Endothelial cell of umbilical vein (primary cell): Measurements from ENCODE around the gene PLEKHA6. TPM values are rescaled to one million over a fixed set of nuclear protein-coding genes. Genes with fewer than 3 reads are reported as not detected.

Source experiments
- BruUV-seq: library from RNA; stranded (reverse); fragments of 400-500 nt; replicated peaks from 2 replicates; lab custom pipeline; 2021; lab: Mats Ljungman, UMichigan
- CTCF ChIA-PET: fragments of 300-600, 350-600 bp; sonication (Branson Sonifier 250); formaldehyde crosslinking; loops from one replicate; lab custom pipeline; 2021; ENCODE audit warnings: antibody characterized with exemption, inconsistent platforms; lab: Charles Lee
- POLR2A ChIA-PET: fragments of 300-600, 350-600 bp; sonication (Branson Sonifier 250); formaldehyde crosslinking; loops from one replicate; lab custom pipeline; 2021; ENCODE audit warnings: antibody characterized with exemption, inconsistent platforms; lab: Charles Lee
- DNase-seq: peaks from one replicate; pipeline ENCODE4 v3.0.0-alpha.2; 2011; ENCODE audit warnings: low read depth, low spot score
- FAIRE-seq: peaks from 2 replicates; lab custom pipeline; 2011; peaks lifted over from hg19 to GRCh38; lab: Jason Lieb, UNC
- H2AFZ ChIP-seq: 2 replicates; pipeline ENCODE4 v1.6.0; 2012; ENCODE audit warnings: low read depth, low read length, control low read depth, inconsistent platforms
- H3K27ac ChIP-seq: 2 replicates; pipeline ENCODE4 v1.5.1; 2011; ENCODE audit warnings: low read depth, mild to moderate bottlenecking, control low read depth, low read length, moderate library complexity; ENCODE audit not compliant: insufficient read depth
- H3K27me3 ChIP-seq, 2 experiments: 2 replicates each; pipeline versions ENCODE4 v1.6.0 to v1.6.1; 2011; ENCODE audit warnings: low read length in 2 of 2, mixed read lengths in 1 of 2; ENCODE audit not compliant: control insufficient read depth in 2 of 2, insufficient read depth in 2 of 2
- H3K36me3 ChIP-seq, 2 experiments: 2 replicates in 1 of 2; 3 replicates in 1 of 2; pipeline ENCODE4 v1.5.1; 2011; ENCODE audit warnings: low read length in 2 of 2, mild to moderate bottlenecking in 1 of 2, moderate library complexity in 1 of 2; ENCODE audit not compliant: control insufficient read depth in 2 of 2, insufficient read depth in 2 of 2; ENCODE audit errors: extremely low read depth in 1 of 2
- H3K4me1 ChIP-seq: 3 replicates; pipeline ENCODE4 v1.5.1; 2011; ENCODE audit warnings: mild to moderate bottlenecking, low read length; ENCODE audit not compliant: control insufficient read depth, insufficient read depth; ENCODE audit errors: extremely low read depth
- H3K4me2 ChIP-seq: 2 replicates; pipeline ENCODE4 v1.6.1; 2011; ENCODE audit warnings: low read length, control low read depth, mixed read lengths; ENCODE audit not compliant: insufficient read depth
- H3K4me3 ChIP-seq, 3 experiments: fragments of 200-600 bp in 1 of 3; sonication (generic), shearing (Covaris generic) in 1 of 3; replicated peaks in 1 of 3; 2 replicates each; pipeline ENCODE4 v1.5.1; 2011 to 2016; ENCODE audit warnings: control low read depth in 3 of 3, low read length in 3 of 3, mild to moderate bottlenecking in 2 of 3, inconsistent platforms in 1 of 3, low read depth in 1 of 3, moderate library complexity in 1 of 3; ENCODE audit not compliant: insufficient read depth in 1 of 3
- H3K79me2 ChIP-seq: 2 replicates; pipeline ENCODE4 v1.6.0; 2012; ENCODE audit warnings: low read length, inconsistent platforms; ENCODE audit not compliant: control insufficient read depth, insufficient read depth
- H3K9ac ChIP-seq: replicated peaks from 2 replicates; pipeline ENCODE3; 2011; ENCODE audit warnings: low read length, control low read depth; ENCODE audit not compliant: insufficient read depth; ENCODE audit errors: extremely low read depth
- H3K9me1 ChIP-seq: replicated peaks from 3 replicates; pipeline ENCODE4 v1.6.0; 2011; ENCODE audit warnings: mild to moderate bottlenecking, low read length; ENCODE audit not compliant: control insufficient read depth, insufficient read depth; ENCODE audit errors: extremely low read depth
- H3K9me3 ChIP-seq: replicated peaks from 2 replicates; pipeline ENCODE4 v1.5.1; 2012; ENCODE audit warnings: low read length, inconsistent platforms; ENCODE audit not compliant: control insufficient read depth, insufficient read depth
- H4K20me1 ChIP-seq: replicated peaks from 2 replicates; pipeline ENCODE3; 2011; ENCODE audit warnings: mild to moderate bottlenecking, low read length; ENCODE audit not compliant: control insufficient read depth, insufficient read depth; ENCODE audit errors: extremely low read depth
- EZH2 ChIP-seq: IDR thresholded peaks from 2 replicates; pipeline ENCODE4 v1.6.1; 2012; ENCODE audit warnings: borderline replicate concordance, low read depth, mild to moderate bottlenecking, moderate library complexity, low read length, inconsistent platforms; ENCODE audit not compliant: severe bottlenecking
- FOS ChIP-seq: IDR thresholded peaks from 2 replicates; pipeline ENCODE4 v1.6.1; 2011; ENCODE audit warnings: mild to moderate bottlenecking, low read length, moderate library complexity, borderline replicate concordance; ENCODE audit not compliant: insufficient read depth
- GATA2 ChIP-seq: IDR thresholded peaks from 2 replicates; pipeline ENCODE4 v1.7.0; 2011; ENCODE audit warnings: low read depth, mild to moderate bottlenecking, moderate library complexity, mixed read lengths, low read length; ENCODE audit not compliant: insufficient read length, insufficient read depth
- JUN ChIP-seq: IDR thresholded peaks from 2 replicates; pipeline ENCODE4 v1.6.1; 2011; ENCODE audit warnings: borderline replicate concordance, low read depth; ENCODE audit not compliant: insufficient read length, insufficient read depth
- MYC ChIP-seq: IDR thresholded peaks from one replicate; pipeline ENCODE4 v1.6.1; 2011; ENCODE audit warnings: mild to moderate bottlenecking, low read depth, low read length
- POLR2A ChIP-seq: IDR thresholded peaks from 2 replicates; pipeline ENCODE4 v1.6.1; 2012; ENCODE audit warnings: low read depth, mild to moderate bottlenecking, control low read depth, low read length
- POLR2AphosphoS5 ChIP-seq: IDR thresholded peaks from 2 replicates; pipeline ENCODE4 v1.6.1; 2012; ENCODE audit warnings: low read depth, mild to moderate bottlenecking, control low read depth, low read length, moderate library complexity; ENCODE audit not compliant: insufficient read depth
- dilution Hi-C: fragments of 300-500 bp; cut with MboI; formaldehyde crosslinking; loops from one replicate; pipeline ENCODE4 v1.15.0; 2019; ENCODE audit warnings: low sequenced_read_pairs; ENCODE audit not compliant: extremely low pct_ligation_motif_present
- intact Hi-C: fragments of 100-400 bp; cut with micrococcal nuclease; formaldehyde crosslinking; loops from one replicate; pipeline ENCODE4 v1.10.0; 2022
- polyA plus RNA-seq, 4 experiments: library from polyadenylated mRNA; depleted of rRNA in 3 of 4; stranded (reverse) in 3 of 4; unstranded in 1 of 4; fragments of >200 nt; gene quantifications; 2 replicates each; pipeline versions ENCODE4 v1.2.1 to v1.2.3, GENCODE V29; 2011 to 2012; ENCODE audit warnings: missing spikeins in 1 of 4
- total RNA-seq: library from RNA; stranded (reverse); gene quantifications from 2 replicates; pipeline ENCODE4 v1.2.3, GENCODE V29; 2021
- TF ChIP-seq, protein P1 (sequence below): IDR thresholded peaks from 2 replicates; pipeline ENCODE4 v1.6.1; 2011; ENCODE audit not compliant: insufficient read depth, insufficient read length
- TF ChIP-seq, protein P2 (sequence below), 2 donors: IDR thresholded peaks; 1 replicate in 1 of 2; 2 replicates in 1 of 2; pipeline ENCODE4 v1.5.1; 2011; ENCODE audit warnings: low read length in 2 of 2, mild to moderate bottlenecking in 2 of 2, moderate library complexity in 2 of 2, control low read depth in 1 of 2, inconsistent platforms in 1 of 2, low read depth in 1 of 2; ENCODE audit not compliant: insufficient read depth in 1 of 2; ENCODE audit errors: extremely low read depth in 1 of 2

Gene PLEKHA6
- total and polyA plus RNA-seq, 2 donors (not counting 3 experiments of a cell fraction or from before 2014, with no cell fraction given) = 2.1 to 15.0 TPM

DNA sequence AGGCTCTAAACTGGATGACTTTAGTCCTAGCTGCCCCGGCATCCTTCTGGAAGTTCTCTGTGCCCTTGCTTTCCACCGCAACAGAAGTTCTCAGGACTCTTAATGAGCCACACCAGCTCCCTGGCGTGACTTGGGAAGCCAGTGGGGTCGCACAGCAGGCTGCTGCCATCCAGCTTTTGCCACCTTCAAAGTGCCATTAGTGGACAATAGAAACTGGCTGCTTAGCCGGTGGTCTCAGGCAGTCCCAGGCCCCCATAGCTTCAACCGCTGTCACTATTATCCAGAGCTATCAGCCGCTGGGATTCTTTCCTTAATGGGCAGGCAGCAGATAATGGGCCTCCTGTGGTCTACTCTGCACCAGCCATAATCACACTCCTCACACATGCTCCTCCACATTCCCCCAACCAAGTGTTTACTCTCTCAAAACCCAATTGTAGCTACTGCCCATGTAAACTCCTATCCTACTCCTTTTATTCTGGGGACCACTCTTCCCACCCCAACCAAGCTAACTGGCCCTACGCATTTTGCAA is 37.3 kb downstream of the PLEKHA6 start:
- Histone ChIP-seq H3K27me3 (no peaks in the 10 kb centered on the region), H3K9ac (no peak overlapping the region), H3K4me1 (peaks cover 8% of the 10 kb centered on the region), H3K9me1 (no peaks in the 10 kb centered on the region), H4K20me1 (no peaks in the 10 kb centered on the region), H3K27ac (no peak overlapping the region), H3K36me3 (no peaks in the 10 kb centered on the region), H3K79me2 (no peaks in the 10 kb centered on the region), H3K4me2 (no peak overlapping the region), H3K4me3 (no peak overlapping the region), H3K9me3 (no peaks in the 10 kb centered on the region), H2AFZ (no peak overlapping the region)
- intact Hi-C loops = no loop called here
- dilution Hi-C loops = no loop called here
- no peak for DNase-seq
- TF ChIP-seq EZH2 = no peak
- TF ChIP-seq GATA2 = no peak
- TF ChIP-seq MYC = no peak
- TF ChIP-seq, protein P1, sequence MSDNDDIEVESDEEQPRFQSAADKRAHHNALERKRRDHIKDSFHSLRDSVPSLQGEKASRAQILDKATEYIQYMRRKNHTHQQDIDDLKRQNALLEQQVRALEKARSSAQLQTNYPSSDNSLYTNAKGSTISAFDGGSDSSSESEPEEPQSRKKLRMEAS = no peak
- no peak for TF ChIP-seq FOS
- TF ChIP-seq, protein P2, sequence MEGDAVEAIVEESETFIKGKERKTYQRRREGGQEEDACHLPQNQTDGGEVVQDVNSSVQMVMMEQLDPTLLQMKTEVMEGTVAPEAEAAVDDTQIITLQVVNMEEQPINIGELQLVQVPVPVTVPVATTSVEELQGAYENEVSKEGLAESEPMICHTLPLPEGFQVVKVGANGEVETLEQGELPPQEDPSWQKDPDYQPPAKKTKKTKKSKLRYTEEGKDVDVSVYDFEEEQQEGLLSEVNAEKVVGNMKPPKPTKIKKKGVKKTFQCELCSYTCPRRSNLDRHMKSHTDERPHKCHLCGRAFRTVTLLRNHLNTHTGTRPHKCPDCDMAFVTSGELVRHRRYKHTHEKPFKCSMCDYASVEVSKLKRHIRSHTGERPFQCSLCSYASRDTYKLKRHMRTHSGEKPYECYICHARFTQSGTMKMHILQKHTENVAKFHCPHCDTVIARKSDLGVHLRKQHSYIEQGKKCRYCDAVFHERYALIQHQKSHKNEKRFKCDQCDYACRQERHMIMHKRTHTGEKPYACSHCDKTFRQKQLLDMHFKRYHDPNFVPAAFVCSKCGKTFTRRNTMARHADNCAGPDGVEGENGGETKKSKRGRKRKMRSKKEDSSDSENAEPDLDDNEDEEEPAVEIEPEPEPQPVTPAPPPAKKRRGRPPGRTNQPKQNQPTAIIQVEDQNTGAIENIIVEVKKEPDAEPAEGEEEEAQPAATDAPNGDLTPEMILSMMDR (IDR thresholded peaks at IDR 0.05; ENCODE audit: extremely low read depth in 1 of 2, insufficient read depth in 1 of 2, low read depth in 1 of 2, low read length in 2 of 2) = no peak
- no peak for TF ChIP-seq POLR2AphosphoS5
- TF ChIP-seq POLR2A = no peak
- no peak for TF ChIP-seq JUN
- ChIA-PET CTCF (interaction anchor here (0.8 to 2.6 kb wide), 4 partner anchors 15 to 64 kb away, joined by 3 to 7 read pairs (median 4); no protein-coding TSS in a partner anchor), POLR2A (interaction anchor here (0.5 kb wide), 1 partner anchor 1392 kb away, joined by 3 read pairs; no protein-coding TSS in a partner anchor)
- no peak for FAIRE-seq
- BruUV-seq = no TSS peak
